Stimulated activated CD4-positive, alpha-beta T cell treated with anti-CD3 and anti-CD28 coated beads, Interleukin-12 subunit alpha, Interleukin-12 subunit beta, amount 100 ng/mL, for 24 hours (primary cell): ENCODE data around the gene MYH9.

Source experiments
- DNase-seq, 2 experiments: peaks; one replicate each; pipeline ENCODE4 v3.0.0-alpha.2; 2020; ENCODE audit warnings: low read depth in 2 of 2

The MYH9 gene

GRCh38 chr22:36330655-36331305, 57.0 kb downstream of the MYH9 start:
- no peak for DNase-seq

GRCh38 chr22:36330127-36330526, 57.6 kb downstream of the MYH9 start:
- DNase-seq: no peak

DNA sequence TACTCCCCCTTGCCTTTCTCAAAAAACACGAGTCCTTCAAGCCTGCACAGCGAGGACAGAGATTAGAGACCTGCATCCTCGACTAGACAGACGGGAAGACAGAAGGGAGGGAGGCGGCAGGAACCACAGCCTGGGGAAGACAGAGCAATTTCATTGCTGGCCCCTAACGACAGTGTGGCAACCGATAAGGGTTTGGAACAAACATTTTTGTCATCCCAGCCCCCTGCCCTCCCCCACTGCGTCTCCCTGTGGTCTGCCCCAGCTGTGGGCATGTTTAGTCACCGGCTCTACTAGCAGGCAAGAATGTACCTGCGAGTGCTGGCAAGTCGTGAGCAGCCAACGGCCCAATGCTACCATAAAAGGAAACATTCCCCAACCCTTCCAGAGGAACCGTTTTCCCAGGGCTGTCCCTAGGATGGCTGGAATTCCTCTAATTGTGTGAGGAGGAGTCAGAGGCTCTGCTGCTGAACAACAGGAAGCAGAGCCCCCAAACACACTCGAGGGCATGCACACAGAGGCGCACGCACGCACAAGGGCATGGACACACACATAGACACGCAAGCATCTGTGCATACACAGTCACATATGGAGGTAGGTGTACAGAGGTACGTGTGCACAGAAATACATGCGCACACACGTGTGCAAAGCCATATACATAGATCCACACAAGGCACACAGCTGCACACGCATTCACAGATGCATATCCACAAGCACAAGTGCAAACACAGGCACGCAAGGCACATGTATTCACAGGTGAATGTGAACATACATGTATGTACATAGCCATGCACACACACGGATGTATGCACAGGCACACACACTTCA, 58.3 kb downstream of the MYH9 start:
- peak; percentile 65 to 81 for DNase-seq

DNA sequence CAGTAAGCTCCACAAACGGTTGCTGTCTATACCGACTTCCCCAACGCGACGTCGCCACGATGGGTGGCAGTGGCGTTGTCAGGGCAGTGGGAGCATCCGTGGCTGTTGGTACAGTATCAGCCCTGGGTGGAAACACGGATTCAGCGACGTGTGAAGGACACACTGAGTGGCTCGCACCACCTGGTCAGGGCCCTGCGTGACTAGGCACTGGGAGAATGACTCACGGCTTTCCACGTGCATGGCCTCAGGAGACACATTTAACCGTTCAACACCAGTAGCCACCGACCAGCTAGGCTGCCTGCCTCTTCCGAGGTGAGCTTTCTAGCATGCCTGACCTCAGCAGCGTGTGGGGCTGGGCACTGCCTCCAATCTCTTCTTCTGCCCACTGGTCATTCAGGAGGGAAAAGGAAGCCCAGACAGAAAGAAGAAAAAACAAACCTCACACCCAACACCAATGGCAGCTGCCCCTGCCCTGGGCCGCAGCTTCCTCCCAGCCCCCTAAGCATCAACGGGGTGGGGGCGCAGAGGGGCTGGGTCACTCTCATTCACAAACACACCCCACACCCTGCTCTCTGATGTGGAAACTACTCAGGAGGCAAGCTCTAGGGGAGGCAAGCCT, 59.0 kb downstream of the MYH9 start:
- DNase-seq: no peak

DNA sequence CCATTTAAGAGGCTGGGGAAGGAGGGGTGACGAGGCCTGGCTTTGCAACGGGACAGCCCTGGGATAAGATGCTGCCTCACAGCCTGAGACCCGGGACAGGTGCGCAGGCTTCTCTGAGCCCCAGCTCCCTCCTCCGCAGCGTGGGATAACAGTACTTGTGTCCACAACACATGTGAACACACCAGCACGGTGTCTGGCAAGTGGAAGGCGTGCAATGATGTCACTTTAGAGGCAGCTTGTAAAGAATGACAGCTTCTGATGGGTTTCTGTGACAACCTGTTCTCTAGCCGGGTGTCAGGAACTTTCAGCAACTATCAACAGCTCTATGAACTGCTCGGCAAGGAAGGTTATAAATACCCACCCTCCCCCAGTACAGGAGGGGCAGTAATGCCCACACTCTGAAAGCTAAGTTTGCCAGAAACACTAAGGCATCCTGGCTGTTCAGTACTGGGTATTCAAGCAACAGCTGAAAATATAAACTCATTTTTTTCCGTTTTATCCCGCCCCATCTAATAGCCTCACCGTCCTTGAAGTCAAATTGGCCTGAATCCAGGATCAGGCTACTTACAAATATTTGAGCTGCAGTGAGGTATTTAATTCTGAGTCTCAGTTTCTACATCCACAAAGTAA, 59.7 kb downstream of the MYH9 start:
- DNase-seq: no peak

GRCh38 chr22:36326178-36327161, 61.3 kb downstream of the MYH9 start:
- no peak for DNase-seq

DNA sequence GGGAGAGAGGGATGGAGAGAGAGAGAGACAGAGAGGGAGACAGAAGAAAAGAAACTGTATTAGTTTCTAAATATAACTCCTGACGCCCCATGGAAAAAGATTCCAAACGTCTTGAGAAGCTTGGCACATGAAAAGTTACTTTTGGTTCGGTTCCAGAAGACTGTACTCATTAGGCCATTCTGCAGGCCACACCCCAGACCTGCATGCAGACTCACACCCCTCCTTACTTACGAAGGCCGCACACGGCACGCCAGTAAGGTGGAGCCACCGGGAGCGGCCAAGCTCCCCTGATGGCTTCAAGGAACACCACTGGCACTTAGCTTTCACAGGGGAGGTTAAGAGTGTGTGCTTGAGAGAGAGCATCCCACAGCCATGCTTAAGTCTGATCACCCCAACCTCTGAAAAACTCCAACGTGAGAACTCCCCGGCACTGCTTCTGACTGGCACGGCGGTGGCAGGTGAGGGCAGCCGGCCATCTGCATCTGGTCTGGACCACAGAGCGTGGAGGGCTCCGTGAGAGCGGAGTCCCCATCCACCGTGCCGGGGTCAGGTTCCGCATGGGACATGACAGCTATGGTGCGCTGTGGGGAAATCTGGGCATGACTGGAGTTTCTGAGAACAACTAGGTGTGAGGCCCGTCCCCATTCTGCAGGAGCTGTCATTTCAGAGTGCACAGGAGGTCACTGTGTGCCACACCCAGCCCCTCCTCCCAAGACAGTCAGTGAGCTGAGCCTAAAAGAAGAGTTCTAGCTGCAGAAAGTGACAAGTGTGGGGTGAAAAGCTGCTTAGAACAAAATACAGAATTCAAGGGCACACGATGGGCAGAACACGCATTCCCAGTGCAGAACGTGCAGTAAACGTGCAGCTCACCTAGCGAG, 62.4 kb downstream of the MYH9 start:
- DNase-seq: no peak

GRCh38 chr22:36324414-36324813, 63.4 kb downstream of the MYH9 start:
- no peak for DNase-seq

GRCh38 chr22:36323855-36324331, 63.9 kb downstream of the MYH9 start:
- no peak for DNase-seq

DNA sequence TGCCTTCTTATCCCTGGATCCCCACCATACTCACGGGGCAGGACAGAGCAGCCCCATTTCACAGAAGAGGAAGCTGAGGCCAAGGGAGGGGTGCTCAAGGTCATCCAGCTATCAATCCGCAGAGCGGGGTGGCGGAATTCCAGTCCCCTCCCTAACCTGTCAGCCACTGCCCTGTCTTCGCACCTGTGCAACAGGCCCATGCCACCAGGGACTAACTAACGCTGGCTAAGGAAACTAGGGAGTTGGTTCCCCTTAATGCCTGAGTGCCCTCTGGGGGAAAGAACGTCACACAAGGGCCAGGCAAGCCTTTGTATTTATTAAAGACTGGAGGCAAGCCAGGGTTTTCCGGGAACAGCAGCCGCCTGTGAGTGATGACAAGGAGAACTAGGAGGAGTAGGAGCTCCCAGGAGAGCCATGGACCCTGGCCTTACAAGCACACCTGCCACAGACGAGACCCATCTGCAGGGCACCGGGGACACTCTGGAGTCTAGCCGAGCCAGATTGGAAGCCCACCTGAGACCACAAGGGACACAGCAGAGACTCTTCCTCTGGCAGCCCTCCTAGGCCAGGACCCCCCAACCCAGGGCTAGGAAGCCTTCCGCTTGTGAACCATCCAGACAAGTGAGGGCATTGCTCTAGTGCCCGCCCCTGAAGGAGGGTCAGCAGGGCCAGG, 64.4 kb downstream of the MYH9 start:
- DNase-seq: no peak

- DNase-seq: no peak
Observed at GRCh38 chr22:36322602-36322915, 65.2 kb downstream of the MYH9 start.

GRCh38 chr22:36321797-36322601, 65.8 kb downstream of the MYH9 start:
- DNase-seq: no peak

DNA sequence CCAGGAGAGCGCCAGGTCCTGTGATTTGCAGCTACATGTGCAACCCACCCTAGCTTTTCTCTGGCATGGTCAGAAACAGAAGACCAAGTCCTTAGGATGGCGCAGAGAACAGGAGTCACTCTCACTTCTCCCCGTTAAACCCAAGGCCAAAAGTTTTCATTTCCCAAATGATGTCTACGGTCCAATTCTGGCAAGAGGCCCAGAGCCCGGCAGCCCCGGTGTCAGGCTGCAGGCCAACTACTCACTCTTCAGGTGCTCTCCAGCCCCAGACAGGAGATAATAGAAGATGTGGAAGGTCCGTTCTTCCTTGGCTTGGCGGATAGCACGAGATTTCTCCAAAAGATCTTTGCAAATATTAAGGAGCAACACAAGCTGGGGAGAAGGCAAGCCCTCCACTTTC, 67.2 kb downstream of the MYH9 start:
- no peak for DNase-seq

GRCh38 chr22:36319595-36320497, 67.9 kb downstream of the MYH9 start:
- no peak for DNase-seq

GRCh38 chr22:36318442-36318841, 69.3 kb downstream of the MYH9 start:
- no peak for DNase-seq

GRCh38 chr22:36317658-36318271, 70.0 kb downstream of the MYH9 start:
- DNase-seq: no peak

- DNase-seq: no peak
Observed at GRCh38 chr22:36316419-36316818, 71.3 kb downstream of the MYH9 start.
